GM21576 (cell line): ENCODE data around the gene PPID.
"Not testable (repeated sequence)": the region's sequence is repeated elsewhere in the genome, so short reads cannot be mapped to it uniquely, and the experiment has no call there.

Experiments used
- ATAC-seq: cut with Tn5 transposase; IDR thresholded peaks from one replicate; pipeline ENCODE4 v1.9.1; 2021; ENCODE audit warnings: mild to moderate bottlenecking, moderate library complexity; ENCODE audit not compliant: unreplicated experiment

Gene PPID

DNA sequence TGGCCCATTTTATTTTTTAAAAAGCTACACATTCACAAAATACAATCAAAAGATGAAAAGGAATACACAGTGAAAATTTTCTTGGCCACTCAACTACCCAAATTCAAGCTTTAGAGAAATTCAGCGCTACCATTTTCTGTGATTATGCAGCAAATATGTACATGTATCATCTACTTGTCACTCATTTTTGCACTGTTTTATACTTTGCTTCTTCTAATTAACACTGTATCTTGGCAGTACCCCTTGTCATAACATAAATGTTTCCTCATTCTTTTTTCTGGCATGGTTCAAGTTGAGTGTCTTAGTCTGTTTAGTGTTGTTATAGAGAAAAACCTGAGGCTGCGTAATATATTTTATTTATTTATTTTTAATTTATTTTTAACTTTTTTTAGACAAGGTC, 15.7 kb upstream of the PPID start:
- ATAC-seq, result no peak

DNA sequence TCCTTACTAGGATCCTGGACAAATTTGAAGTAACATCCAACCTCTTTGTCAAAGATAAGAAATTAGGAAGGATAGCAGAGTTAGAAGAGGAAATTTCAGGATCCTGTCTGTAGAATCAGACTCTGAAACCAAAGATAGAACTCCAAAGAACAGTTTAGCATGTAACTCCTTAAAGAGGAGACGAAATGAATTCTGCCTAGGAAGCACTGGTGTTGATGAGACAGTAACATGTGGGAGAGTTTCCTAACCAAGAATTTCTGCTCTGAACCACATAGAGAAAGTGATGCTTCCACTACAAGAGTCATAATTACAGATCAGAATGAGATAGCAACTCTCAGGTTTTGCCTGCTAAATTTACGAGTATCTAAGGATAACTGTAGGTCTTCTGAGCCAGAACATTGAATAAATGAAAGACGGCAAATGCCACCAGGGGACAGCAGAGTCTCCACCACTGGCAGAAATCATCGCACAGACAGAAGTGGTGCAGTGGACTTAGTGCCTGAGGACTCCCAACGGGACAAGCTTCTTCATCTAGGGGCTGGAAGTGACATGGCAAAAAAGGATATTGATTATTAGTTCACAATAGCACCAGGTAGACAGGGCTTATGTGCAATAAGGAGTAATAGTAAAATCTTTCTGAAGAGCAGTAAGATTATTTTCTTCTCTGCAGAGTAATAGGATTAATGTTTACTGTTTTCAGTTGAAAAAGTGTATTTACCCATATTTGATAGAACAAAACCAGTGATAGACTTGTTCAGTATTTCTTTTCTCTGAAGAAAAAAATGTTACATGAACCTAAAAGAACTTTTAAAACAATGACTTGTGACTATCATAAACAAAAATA, 6.7 kb upstream of the PPID start:
- peak; percentile 87 for ATAC-seq

DNA sequence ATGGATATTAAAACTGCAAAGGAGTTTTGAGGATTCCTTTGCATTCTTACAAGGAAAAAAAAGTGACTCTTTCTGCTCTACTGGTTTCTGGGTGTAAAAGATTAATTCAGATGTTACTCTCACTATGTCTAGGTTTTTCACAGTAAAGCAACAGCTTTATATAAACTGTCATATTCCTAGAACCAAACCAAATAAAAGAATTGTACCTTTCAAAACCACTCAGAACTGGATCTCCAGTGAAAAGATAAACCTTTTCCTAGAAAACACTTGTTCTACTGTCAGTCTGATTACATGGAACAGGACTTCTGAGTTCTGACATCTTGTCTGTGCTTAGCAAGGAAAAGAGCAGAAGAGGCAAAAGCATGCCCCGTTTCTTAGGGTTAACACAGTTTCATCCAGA, 5.0 kb upstream of the PPID start:
- no peak for ATAC-seq

DNA sequence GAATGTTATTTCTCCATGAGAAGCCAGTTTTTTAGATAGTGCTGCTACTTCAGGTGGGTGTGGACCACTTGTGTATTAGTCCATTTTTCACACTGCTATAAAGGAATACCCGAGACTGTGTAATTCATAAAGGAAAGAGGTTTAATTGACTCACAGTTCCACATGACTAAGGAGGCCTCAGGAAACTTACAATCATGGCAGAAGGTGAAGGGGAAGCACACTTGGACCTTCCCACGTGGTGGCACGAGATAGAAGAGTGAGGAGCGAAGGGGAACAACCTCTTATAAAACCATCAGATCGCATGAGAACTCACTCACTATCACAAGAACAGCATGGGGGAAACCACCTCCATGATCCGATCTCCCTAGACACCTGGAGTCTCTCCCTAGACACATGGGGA, 3.4 kb upstream of the PPID start:
- no peak for ATAC-seq

DNA sequence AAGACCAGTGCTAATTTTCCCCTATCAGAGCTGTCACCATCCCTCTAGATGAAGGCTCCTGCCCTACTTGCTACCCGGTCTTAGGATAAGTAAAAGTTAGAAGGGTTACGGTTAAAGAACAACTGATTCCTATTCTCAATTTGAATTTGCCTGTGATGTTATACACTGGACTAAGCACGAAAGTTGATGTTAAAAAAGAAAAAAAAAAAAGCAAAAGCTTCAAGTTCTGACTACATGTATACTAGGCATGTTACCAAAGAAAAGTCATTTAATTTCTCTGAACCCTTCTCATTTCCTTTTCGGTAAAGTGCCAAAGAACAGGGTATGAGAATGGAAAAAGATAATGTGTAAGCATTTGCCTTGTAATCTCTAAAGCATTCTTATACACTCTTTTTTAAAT, 1.4 kb upstream of the PPID start:
- no peak for ATAC-seq

DNA sequence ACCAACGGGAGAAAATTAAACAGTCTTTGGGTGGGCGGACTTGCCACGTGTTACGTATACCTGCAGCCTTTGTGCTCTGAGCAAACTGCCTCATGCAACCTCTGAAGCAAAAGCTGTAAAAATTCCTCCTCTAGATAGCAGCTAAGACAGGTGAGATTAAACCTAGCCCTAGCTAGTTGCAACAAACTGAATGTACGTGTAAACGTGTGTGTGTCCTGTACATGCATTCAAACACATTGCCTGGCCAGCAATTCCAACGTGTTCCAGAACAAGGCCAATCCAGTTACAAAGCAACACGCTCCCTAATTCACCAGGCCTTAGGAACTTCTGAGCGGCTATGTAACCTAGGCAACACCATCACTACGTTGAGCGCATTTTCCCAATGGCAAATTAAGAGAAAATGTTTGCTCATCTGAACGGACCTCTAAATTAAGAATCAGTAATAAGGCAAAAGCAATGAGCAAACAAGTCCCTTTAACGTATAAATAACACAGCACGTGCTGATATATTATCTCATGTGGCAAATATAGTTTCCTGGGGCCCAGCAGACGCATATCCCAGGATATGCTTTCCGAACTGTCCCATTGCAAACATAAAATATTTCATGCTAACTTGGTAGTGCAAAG, 792 bp downstream of the PPID start:
- ATAC-seq, result peak; percentile 19

DNA sequence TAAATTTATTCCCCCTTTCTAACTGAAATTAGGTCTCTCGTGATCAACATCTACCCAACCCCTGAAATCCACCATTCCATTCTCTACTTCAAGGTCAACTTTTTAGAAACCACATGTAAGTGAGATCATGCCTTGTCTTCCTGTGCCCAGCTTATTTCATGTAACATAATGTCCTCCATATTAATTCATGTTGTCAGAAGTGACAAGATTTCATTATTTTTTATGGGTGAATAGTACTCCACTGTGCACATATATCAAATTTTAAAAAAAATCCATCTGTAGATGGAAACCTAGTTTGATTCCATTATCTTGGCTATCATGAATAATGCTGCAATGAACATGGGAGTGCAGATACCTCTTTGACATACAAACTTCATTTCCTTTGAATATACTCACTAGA, 1.5 kb downstream of the PPID start:
- ATAC-seq, result no peak

DNA sequence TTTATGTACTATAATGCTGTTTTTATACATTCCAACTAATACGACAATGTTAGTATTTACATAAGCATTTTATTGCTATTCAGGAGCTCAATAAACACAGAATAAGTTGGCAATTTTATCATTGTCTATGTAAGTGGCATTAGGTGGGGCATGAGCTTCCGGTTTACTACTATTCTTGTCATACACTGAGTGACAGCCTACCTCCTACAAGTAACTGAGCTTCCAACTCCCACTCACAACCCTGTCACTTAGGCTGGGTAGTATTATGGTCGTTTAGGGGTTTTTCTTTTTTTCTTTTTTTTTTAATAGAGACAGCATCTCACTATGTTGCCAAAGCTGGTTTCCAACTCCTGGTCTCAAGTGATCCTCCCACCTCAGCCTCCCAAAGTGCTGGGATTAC, 7.4 kb downstream of the PPID start:
- no peak for ATAC-seq

DNA sequence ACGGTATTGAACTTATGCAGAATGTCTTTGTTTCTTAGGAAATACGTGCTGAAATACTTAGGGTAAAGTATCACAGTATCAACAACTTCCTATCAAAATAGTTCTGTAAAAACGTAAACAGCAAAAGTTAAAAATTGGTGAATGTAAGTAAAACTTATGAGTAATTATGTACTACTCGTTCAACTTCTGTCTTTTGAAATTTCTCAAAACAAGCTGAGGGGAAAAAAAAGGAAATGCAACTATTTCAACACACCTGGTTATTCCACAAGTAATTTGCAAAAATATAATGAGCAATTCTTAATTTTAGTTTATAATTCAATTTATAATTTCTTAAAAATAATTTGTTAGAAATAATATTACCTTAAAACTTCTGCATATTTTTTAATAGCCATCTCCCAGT, 8.3 kb downstream of the PPID start:
- ATAC-seq, result no peak

DNA sequence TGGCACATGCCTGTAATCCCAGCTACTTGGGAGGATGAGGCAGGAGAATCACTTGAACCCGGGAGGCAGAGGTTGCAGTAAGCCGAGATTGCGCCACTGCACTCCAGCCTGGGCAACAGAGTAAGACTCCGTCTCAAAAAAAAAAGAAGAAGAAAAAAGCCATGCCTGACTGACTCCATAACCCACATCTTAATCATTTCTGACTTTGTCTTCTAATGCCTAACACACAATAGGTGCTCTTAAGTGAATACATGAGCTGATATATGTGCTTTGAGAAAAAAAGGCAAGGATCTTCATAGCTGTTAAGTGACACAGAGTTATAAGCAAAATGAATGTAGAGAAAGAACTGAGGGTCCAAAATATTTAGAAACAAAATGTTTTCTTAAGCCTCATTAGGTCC, 10.6 kb downstream of the PPID start:
- not testable (repeated sequence) for ATAC-seq

DNA sequence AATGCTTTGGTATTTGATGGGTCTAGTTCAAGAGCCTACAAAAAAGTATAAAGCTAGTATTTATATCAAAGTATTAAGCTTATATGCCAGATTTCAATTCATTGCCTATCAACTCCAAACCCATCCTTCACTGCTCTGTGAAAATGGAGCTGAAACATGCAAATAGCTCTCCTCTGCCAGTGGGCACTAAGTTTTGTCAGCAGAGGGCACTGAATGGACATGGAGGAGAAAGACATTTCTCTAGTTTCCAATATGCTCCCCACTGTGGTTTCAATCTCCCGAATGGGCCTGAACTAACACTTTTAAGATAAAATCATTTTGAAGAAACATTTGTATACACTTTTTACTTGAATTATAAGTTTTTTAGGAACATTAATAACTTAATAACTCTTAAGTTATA, 12.4 kb downstream of the PPID start:
- ATAC-seq, result no peak

DNA sequence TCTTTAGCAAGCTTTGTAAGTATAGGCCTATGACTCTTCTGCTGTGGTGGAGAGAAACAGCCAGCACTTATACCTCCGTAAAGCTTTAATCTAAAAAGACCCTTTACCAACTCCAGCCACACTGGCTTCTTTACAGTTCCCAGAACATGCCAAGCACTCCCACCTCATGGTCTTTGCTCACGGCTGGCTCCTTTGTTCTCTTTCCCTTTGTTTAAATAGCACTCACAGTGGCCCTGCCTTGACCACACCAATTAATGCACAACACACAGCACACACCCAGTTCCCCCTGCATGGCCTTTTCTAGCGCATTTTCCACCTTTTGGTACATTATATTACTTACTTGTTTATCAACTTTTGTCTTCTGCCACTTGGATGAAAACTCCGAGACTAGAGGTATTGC, 18.9 kb downstream of the PPID start:
- ATAC-seq, result no peak

DNA sequence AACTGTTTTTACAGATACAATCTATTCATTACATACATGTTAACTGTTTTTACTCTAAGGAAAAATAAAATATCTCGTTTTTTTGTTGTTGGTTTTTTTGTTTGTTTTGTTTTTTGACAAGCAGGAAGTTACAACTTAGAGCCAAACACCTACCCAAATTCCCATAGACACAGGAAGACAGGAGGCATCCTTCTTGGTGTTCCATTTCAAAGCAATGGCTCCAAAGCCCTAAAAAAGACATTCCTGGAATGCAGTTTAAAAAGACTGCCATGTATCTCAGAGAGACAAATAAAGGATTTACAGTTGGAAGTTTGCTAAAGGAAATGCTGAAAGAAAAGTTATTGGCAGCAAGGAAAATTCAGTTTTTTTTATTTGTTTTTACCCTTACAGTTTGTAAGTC, 34.4 kb downstream of the PPID start:
- no peak for ATAC-seq

DNA sequence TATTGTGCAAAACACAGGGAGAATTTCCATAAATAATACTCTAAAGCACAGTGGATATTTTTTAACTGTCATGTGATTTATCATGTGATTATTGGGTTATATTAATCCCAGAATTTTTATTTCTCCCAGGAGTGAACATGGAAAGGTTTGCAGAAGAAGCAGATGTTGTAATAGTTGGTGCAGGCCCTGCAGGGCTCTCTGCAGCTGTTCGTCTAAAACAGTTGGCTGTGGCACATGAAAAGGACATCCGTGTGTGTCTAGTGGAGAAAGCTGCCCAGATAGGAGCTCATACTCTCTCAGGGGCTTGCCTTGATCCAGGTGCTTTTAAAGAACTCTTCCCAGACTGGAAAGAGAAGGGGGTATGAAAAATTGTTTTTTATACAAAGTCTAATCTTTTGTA, 41.1 kb downstream of the PPID start:
- ATAC-seq, result no peak

DNA sequence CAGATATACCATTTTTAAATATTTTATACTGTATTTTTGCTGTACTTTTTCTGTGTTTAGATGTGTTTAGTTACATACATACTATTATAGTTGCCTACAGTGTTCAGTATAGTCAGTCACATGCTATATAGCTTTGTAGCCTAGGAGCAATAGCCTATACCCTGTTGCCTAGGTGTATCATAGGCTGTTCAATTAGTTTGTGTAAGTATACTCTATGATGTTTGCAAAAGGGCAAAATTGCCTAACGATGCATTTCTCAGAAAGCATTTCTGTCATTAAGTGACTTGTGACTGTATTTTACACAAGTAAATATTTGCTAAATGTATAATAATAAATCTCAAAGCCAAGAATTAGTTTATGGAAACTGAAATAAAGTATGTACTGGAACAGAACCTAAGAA, 41.6 kb downstream of the PPID start:
- ATAC-seq, result no peak

DNA sequence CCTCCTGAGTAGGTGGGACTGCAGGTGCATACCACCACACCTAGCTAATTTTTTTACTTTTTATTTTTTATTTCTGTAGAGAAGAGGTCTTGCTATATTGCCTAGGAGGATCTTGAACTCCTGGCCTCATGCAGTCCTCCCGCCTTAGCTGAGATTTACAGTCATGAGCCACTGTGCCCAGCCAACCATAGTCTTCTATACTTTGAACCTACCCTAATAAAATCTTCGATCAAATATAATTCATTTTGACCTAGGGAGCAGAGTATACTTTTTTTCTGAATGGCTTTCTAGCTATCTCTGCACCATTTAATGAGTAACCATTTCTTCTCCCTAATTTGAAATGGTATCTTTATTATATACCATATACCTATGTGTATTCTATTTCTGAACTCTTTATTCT, 44.4 kb downstream of the PPID start:
- ATAC-seq, result no peak

DNA sequence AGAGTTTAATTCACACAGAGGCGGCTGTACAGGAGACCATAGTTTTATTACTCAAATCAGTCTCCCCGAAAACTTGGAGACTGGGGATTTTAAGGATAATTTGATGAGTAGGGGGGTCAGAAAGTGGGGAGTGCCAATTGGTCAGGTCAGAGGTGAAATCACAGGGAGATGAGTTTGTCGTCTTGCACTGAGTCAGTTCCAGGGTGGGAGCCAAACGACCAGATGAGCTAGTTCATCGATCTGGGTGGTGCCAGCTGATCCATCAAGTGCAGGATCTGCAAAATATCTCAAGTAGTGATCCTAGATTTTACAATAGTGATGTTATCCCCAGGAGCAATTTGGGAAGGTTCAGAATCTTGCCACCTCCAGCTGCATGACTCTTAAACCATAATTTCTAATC, 47.1 kb downstream of the PPID start:
- ATAC-seq, result no peak

DNA sequence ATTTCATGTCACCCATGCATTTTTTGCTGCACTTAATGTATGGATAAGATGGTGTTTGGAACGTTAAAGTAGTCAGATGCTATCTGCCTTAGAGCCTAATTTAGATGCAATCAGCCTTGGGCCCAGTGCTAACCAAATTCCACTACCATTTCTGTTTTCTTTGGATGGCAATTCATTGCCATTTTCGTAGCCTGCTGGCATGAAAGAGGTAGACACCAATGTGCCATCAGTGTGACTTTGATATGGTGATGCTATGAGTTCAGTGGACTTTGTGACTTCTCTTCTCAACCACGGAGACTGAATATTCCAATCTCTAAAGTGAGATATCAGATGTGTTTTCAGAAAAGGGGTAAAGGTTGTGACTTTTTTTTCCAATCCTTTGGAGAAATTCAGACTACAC, 49.6 kb downstream of the PPID start:
- no peak for ATAC-seq

DNA sequence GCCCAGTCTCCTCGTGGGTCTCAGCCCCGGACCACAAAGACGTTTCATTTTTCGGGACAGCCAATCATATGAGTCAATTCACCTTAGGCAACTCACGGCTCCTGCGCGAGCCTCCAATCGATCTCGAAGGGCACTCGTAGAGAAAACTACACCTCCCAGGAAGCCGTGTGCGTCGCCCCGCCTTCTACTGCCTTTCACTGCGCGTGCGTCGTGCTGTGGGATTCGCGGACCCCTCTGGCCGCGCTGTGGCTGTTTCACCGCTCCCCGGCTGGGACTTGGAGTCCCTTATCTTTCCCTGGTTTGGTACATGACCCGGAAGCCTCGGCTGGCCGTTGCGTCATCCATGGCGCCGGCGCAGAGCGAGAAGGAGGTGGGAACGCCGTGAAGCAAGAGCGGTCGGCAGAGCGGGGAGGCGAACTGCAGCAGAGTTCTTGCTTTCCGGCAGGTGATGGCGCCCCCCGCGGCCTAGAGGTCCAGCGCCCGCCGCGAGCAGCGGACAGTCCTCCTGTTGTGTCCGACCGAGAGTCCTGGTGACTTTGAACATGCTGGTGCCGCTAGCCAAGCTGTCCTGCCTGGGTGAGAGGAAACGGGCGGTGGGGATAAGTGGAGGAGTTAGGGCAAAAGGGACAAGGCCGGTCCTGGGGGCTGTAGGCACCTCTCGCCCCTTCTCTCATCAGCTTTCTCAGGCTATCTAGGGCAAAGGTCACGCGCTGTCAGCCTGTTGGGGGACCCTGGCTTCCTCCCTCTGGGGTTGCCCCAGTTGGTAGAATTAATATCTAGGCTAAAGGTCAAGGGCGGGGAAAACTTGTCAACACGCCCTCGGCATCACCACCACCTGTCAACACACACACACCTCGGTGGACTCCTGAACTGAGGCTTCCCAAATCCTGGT, 51.0 kb downstream of the PPID start, which contains the start of gene ETFDH:
ETFDH (plus strand) TSS at position 382 of the 892 bp plus-strand sequence; CDS start at position 543, 161 bp downstream.
- peak; percentile 83 for ATAC-seq

DNA sequence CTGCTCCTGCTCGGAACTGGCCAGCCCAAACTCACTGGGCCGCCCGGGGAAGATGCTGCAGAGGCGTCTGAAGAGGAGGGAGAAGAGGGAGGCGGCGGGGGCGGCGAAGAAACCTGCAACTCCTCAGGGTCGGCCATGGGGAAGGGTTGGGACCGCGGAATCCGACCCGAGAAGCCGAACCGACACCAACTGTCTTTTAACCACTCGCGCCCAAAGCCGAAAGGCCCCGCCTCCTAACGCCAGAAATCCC, 51.6 kb downstream of the PPID start, which contains the start of gene C4orf46:
C4orf46 (minus strand) TSS at position 223 of the 250 bp plus-strand sequence; CDS start at position 137, 86 bp downstream.
- no peak for ATAC-seq

DNA sequence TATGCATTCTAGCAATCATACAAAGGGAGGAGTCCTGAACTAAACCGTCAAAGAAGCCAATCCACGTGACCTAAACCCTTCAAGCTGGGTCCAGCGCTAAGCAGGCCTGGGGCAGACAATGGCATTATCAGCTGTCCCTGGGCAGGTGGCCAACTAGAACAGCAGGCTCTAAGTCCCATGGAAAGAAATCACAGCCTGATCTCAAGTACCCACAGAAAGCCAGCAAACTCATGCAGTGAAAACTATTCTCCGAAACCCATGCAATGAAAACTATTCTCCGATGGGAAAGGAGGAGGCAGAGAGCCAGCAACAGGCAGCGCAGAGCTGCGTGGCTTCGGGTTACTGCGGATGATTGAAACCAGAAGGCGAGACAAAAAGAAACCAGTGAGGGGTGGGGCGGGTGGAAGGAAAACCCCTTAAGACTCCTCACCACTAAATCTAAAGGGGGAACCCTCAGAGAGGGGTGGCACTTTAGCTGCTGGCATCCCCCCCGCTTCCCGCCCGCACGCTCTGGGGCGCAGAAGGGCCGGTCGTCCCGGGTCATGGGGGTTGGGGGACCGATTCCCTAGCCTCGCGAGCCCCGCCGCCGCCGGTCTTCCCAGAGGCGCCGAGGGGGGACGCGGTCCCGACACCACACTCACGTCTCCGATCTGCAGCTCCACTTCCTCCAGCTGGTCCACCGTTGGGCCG, 52.1 kb downstream of the PPID start:
- peak; percentile 24 for ATAC-seq
